ENCODE results near the gene RAF1.

The RAF1 gene

DNA sequence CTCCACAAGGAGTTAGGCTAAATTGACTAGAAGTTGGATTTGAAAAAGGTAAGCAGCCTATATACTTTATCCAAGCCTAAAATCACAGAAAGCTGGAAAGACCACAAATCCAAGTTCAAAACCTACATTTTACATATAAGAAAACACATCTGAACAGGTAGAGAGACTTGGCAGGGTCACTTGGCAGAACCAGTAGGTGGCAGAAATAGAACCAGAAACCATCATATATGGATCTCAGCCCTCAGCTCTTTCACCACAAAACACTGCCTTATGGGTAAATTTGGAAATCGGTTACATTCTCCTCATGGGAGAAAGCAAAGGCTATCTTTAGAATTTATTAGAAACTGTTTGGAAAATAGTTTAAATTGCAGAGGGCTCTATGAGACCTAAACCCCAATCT, 62.8 kb downstream of the RAF1 start:
- no peak for DNase-seq (ENCODE audit: insufficient read length, low spot score)
- no peak for FAIRE-seq

GRCh38 chr3:12598890-12599289, 65.0 kb downstream of the RAF1 start:
- DNase-seq (ENCODE audit: insufficient read length, low spot score) = no peak
- no peak for FAIRE-seq

DNA sequence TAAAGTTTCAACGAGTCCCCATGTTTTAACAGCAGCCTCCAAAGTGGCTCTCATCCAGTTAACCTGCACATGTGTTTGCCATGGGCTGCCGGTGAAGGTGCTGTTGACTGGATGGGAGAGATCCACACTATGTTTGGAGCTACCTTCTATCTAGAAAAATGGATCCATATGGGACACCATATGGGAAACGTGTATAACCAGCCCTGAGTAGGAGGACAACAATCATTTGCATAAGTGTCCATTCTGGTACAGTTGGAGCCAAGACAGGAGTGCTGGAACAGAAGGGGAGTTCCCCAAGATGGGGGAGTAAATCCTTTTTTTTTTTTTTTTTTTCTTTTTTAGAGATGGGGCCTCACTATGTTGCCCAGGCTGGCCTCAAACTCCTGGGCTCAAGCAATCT, 70.4 kb downstream of the RAF1 start:
- FAIRE-seq (no peak), DNase-seq (ENCODE audit: insufficient read length, low spot score) (no peak)

- no peak for DNase-seq (ENCODE audit: insufficient read length, low spot score)
- FAIRE-seq = no peak
Measured at GRCh38 chr3:12591997-12592715, 71.8 kb downstream of the RAF1 start.

DNA sequence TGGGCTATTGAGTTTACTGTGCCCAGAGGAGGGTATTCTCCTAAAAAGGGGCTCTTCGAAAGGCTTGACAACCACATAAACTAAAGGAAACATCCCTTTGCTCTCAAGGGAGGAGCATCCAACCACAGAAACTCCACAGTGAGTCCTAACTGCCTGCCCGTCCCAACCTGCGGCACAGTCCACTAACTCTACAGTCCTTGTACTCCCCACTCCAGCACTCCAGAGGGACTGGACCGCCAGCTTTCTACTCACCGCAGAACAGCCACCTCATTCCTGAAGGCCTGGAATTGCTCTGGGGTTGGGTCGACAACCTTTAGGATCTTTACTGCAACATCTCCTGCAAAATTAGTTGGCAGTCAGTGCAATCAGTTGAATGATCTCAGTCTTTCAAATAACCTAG, 72.5 kb downstream of the RAF1 start:
- no peak for FAIRE-seq

GRCh38 chr3:12590096-12590495, 73.8 kb downstream of the RAF1 start:
- FAIRE-seq (no peak), DNase-seq (ENCODE audit: insufficient read length, low spot score) (no peak)

More for the DNA sequence above, 72.5 kb downstream of the RAF1 start:
- no peak for DNase-seq (ENCODE audit: insufficient read length, low spot score)

GRCh38 chr3:12588039-12589009, 75.6 kb downstream of the RAF1 start:
- DNase-seq (ENCODE audit: insufficient read length, low spot score) = peak; percentile 21

GRCh38 chr3:12586403-12586802, 77.5 kb downstream of the RAF1 start:
- FAIRE-seq (no peak), DNase-seq (ENCODE audit: insufficient read length, low spot score) (no peak)

More at GRCh38 chr3:12588039-12589009, 75.6 kb downstream of the RAF1 start:
- FAIRE-seq = peak; percentile 42

DNA sequence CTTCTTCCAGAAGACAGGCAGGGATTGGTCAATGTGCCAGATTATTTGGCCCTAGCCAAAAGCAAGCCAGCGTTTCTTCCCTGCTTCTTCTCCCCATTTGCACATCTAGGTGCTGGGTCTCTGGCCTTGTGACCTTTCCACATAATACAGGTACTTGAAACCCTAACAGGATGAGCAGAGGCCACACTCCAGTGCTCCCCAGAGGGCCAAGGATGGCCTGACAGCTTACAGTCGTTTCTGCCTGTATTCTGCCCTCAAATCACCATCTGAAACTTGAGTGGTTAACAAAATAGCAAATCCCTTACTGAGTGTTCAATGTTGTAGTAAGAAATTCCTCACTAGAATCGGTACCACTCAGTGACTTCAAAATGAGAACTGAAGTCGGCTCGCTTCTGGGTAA, 77.9 kb downstream of the RAF1 start:
- DNase-seq (ENCODE audit: insufficient read length, low spot score) (no peak), FAIRE-seq (no peak)

GRCh38 chr3:12585181-12585580, 78.7 kb downstream of the RAF1 start:
- no peak for FAIRE-seq
- DNase-seq (ENCODE audit: insufficient read length, low spot score) = no peak

DNA sequence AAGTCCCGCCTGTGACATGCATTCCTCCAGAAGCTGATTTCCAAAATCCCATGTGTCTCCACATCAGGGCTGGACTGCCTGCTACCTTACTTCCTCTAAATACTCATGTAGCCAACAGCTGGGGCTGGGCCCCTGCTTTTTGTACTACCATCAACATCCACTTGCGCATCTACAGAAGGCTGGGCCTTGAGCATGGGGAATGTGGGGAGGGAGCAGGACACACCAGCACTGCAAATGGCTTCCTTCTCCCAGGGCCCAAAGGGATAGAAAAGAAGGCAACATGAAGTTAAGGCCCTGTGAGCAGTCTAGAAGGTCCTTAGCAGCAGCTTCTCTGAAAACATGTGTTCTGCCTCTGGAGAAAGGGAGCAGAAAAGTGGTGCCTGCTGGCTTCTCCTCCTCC, 79.8 kb downstream of the RAF1 start:
- FAIRE-seq (no peak), DNase-seq (ENCODE audit: insufficient read length, low spot score) (no peak)

GRCh38 chr3:12583280-12583679, 80.6 kb downstream of the RAF1 start:
- no peak for DNase-seq (ENCODE audit: insufficient read length, low spot score)
- FAIRE-seq = no peak

- FAIRE-seq (no peak), DNase-seq (ENCODE audit: insufficient read length, low spot score) (no peak)
Measured at GRCh38 chr3:12582730-12583129, 81.2 kb downstream of the RAF1 start.

GRCh38 chr3:12579905-12580304, 84.0 kb downstream of the RAF1 start:
- DNase-seq (ENCODE audit: insufficient read length, low spot score) (no peak), FAIRE-seq (no peak)

DNA sequence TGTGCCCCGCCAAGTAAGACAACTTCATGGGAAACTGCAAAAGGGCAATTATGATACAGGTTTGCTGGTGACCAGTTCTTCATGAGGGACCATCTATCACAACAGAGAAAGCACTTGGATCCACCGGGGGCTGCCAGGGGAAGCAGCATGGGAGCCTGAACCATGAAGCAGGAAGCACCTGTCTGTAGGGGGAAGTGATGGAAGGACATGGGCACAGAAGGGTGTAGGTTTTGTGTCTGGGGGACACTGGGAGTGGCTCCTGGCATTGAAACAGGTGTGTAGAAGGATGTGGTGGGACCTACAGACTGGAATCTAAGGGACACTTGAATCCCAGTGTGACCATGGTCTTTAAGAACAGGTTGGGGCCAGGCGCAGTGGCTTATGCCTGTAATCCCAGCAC, 84.5 kb downstream of the RAF1 start:
- FAIRE-seq = no peak
- no peak for DNase-seq (ENCODE audit: insufficient read length, low spot score)

DNA sequence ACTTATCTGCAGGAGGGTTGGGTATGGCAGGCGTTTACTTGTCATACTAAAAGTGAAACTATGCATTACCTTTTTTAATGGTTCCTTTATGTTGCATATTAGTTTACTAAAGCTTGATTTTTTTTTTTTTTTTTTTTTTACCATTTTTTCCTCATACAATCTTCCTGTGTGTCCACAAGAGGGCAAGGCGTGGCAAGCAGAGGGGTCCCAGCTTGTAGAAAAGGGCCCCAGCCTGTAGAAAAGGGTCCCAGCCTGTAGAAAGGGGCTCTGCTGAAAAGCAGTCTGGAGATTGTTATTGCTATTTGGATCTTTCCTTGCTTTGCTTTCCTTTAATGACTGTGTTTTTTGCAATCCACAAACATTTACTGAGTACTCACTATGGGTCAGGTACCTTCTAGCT, 85.2 kb downstream of the RAF1 start:
- FAIRE-seq (no peak), DNase-seq (ENCODE audit: insufficient read length, low spot score) (no peak)

GRCh38 chr3:12577379-12577778, 86.5 kb downstream of the RAF1 start:
- DNase-seq (ENCODE audit: insufficient read length, low spot score) (no peak), FAIRE-seq (no peak)

- no peak for DNase-seq (ENCODE audit: insufficient read length, low spot score)
- no peak for FAIRE-seq
Measured at GRCh38 chr3:12574661-12575060, 89.3 kb downstream of the RAF1 start.

- FAIRE-seq (no peak), DNase-seq (ENCODE audit: insufficient read length, low spot score) (no peak)
Measured at GRCh38 chr3:12574131-12574530, 89.8 kb downstream of the RAF1 start.

DNA sequence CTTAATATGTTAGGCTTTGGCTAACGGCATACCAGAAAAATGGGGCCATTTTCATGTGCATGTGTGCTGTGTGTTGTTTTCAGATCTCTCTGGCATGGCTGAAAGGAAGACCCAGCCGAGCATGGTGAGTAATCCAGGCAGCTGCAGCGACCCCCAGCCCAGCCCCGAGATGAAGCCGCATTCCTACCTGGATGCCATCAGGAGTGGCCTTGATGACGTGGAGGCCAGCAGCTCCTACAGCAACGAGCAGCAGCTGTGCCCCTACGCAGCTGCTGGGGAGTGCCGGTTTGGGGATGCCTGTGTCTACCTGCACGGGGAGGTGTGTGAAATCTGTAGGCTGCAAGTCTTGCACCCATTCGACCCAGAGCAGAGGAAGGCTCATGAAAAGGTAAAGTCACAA, 91.9 kb downstream of the RAF1 start:
- DNase-seq (ENCODE audit: insufficient read length, low spot score) = no peak
- no peak for FAIRE-seq

GRCh38 chr3:12569836-12570235, 94.1 kb downstream of the RAF1 start:
- DNase-seq (ENCODE audit: insufficient read length, low spot score) = no peak
- FAIRE-seq = no peak

GRCh38 chr3:12568747-12569146, 95.2 kb downstream of the RAF1 start:
- DNase-seq (ENCODE audit: insufficient read length, low spot score) (no peak), FAIRE-seq (no peak)

Data from HTR-8/SVneo (cell line).